WTC11 (cell line): ENCODE results near the gene CNN2. TPM values are rescaled to one million over a fixed set of nuclear protein-coding genes. Genes with fewer than 3 reads are reported as not detected.

Experiments used
- ATAC-seq: fragments of 200-7000 bp; cut with Tn5 transposase; 2 replicates; pipeline ENCODE4 v1.10.0; 2021; ENCODE audit warnings: mild to moderate bottlenecking, moderate library complexity
- CTCF ChIA-PET: fragments of 300-600 bp; sonication (Branson Sonifier 250); formaldehyde crosslinking; loops from one replicate; lab custom pipeline; 2021; ENCODE audit warnings: antibody characterized with exemption; lab: Charles Lee
- POLR2A ChIA-PET: fragments of 350-600 bp; sonication (Branson Sonifier 250); formaldehyde crosslinking; loops from one replicate; lab custom pipeline; 2021; ENCODE audit warnings: antibody characterized with exemption; lab: Charles Lee
- DNase-seq: peaks from one replicate; pipeline ENCODE4 v3.0.0; 2021; ENCODE audit warnings: low spot score
- H3K27ac Mint-ChIP-seq: 2 replicates; pipeline ENCODE4 v1.8.0; 2021; ENCODE audit warnings: mixed read lengths
- H3K27me3 Mint-ChIP-seq: 2 replicates; pipeline ENCODE4 v1.8.0; 2021; ENCODE audit warnings: low read depth, mild to moderate bottlenecking, moderate library complexity, mixed read lengths
- H3K36me3 Mint-ChIP-seq: 2 replicates; pipeline ENCODE4 v1.8.0; 2021; ENCODE audit warnings: mixed read lengths
- H3K4me1 Mint-ChIP-seq: 2 replicates; pipeline ENCODE4 v1.8.0; 2022; ENCODE audit warnings: mixed read lengths
- H3K4me3 Mint-ChIP-seq: 2 replicates; pipeline ENCODE4 v1.8.0; 2021; ENCODE audit warnings: mild to moderate bottlenecking, moderate library complexity, mixed read lengths
- H3K9me3 Mint-ChIP-seq: 2 replicates; pipeline ENCODE4 v1.8.0; 2021; ENCODE audit warnings: mixed read lengths
- CBFB ChIP-seq: sonication (generic); formaldehyde crosslinking; IDR thresholded peaks from 2 replicates; pipeline ENCODE4 v1.8.1; 2022; ENCODE audit warnings: mild to moderate bottlenecking, low read depth, missing genetic modification reagents
- E2F1 ChIP-seq: sonication (generic); formaldehyde crosslinking; IDR thresholded peaks from 2 replicates; pipeline ENCODE4 v1.8.0; 2022; ENCODE audit warnings: mild to moderate bottlenecking, missing genetic modification reagents
- FOXP4 ChIP-seq: sonication (generic); formaldehyde crosslinking; IDR thresholded peaks from 2 replicates; pipeline ENCODE4 v1.8.0; 2022; ENCODE audit warnings: mild to moderate bottlenecking, missing genetic modification reagents
- JUN ChIP-seq: sonication (generic); formaldehyde crosslinking; IDR thresholded peaks from 2 replicates; pipeline ENCODE4 v1.8.0; 2023; ENCODE audit warnings: mild to moderate bottlenecking, missing genetic modification reagents
- NR1H2 ChIP-seq: sonication (generic); formaldehyde crosslinking; IDR thresholded peaks from 2 replicates; pipeline ENCODE4 v1.9.0; 2021; ENCODE audit warnings: mild to moderate bottlenecking, moderate library complexity, missing genetic modification reagents
- PRRX2 ChIP-seq: fragments of 250-450 bp; sonication (Bioruptor Pico); IDR thresholded peaks from 2 replicates; pipeline ENCODE4 v1.8.0; 2021; ENCODE audit warnings: mild to moderate bottlenecking
- SMAD4 ChIP-seq: sonication (generic); formaldehyde crosslinking; IDR thresholded peaks from 2 replicates; pipeline ENCODE4 v1.8.0; 2022; ENCODE audit warnings: mild to moderate bottlenecking, missing genetic modification reagents
- SP1 ChIP-seq: sonication (generic); formaldehyde crosslinking; conservative IDR thresholded peaks from 2 replicates; pipeline ENCODE4 v1.8.1; 2022; ENCODE audit warnings: missing genetic modification reagents
- TEAD1 ChIP-seq: sonication (generic); formaldehyde crosslinking; IDR thresholded peaks from 2 replicates; pipeline ENCODE4 v1.8.0; 2022; ENCODE audit warnings: mild to moderate bottlenecking, missing genetic modification reagents
- ZBTB21 ChIP-seq: sonication (generic); formaldehyde crosslinking; IDR thresholded peaks from 2 replicates; pipeline ENCODE4 v1.8.1; 2023; ENCODE audit warnings: mild to moderate bottlenecking, missing genetic modification reagents, borderline replicate concordance
- ZNF281 ChIP-seq: sonication (generic); formaldehyde crosslinking; IDR thresholded peaks from 2 replicates; pipeline ENCODE4 v1.8.0; 2023; ENCODE audit warnings: mild to moderate bottlenecking, missing genetic modification reagents
- ZNF396 ChIP-seq: fragments of 250-450 bp; sonication (Bioruptor Pico); IDR thresholded peaks from 2 replicates; pipeline ENCODE4 v1.8.0; 2021; ENCODE audit warnings: mild to moderate bottlenecking, moderate library complexity, borderline replicate concordance
- ZNF416 ChIP-seq: fragments of 250-450 bp; sonication (Bioruptor Pico); IDR thresholded peaks from 2 replicates; pipeline ENCODE4 v1.9.0; 2021; ENCODE audit warnings: mild to moderate bottlenecking, inconsistent platforms
- total RNA-seq: library from RNA; stranded (reverse); gene quantifications from 3 replicates; pipeline ENCODE4 v1.2.3, GENCODE V29; 2021
- TF ChIP-seq, protein P1 (sequence below): sonication (generic); formaldehyde crosslinking; IDR thresholded peaks from 2 replicates; pipeline ENCODE4 v1.8.0; 2022; ENCODE audit warnings: mild to moderate bottlenecking, missing genetic modification reagents
- TF ChIP-seq, protein P2 (sequence below): fragments of 250-450 bp; sonication (Bioruptor Pico); IDR thresholded peaks from 2 replicates; pipeline ENCODE4 v1.9.0; 2021; ENCODE audit warnings: moderate library complexity, mild to moderate bottlenecking, inconsistent platforms, borderline replicate concordance
- TF ChIP-seq, protein P3 (sequence below): sonication (generic); formaldehyde crosslinking; conservative IDR thresholded peaks from 2 replicates; pipeline ENCODE4 v1.8.1; 2023; ENCODE audit warnings: mild to moderate bottlenecking, low read depth, missing genetic modification reagents, moderate library complexity

The CNN2 gene
- total RNA-seq, 1 experiment from 2014 or later, result 390 TPM

- TF ChIP-seq FOXP4 (CRISPR knock-in tag) (no peak), ZNF396 (CRISPR knock-in tag) (no peak), NR1H2 (CRISPR knock-in tag) (no peak)
Measured at GRCh38 chr19:1037621-1038064, 11.2 kb downstream of the CNN2 start (continued).

DNA sequence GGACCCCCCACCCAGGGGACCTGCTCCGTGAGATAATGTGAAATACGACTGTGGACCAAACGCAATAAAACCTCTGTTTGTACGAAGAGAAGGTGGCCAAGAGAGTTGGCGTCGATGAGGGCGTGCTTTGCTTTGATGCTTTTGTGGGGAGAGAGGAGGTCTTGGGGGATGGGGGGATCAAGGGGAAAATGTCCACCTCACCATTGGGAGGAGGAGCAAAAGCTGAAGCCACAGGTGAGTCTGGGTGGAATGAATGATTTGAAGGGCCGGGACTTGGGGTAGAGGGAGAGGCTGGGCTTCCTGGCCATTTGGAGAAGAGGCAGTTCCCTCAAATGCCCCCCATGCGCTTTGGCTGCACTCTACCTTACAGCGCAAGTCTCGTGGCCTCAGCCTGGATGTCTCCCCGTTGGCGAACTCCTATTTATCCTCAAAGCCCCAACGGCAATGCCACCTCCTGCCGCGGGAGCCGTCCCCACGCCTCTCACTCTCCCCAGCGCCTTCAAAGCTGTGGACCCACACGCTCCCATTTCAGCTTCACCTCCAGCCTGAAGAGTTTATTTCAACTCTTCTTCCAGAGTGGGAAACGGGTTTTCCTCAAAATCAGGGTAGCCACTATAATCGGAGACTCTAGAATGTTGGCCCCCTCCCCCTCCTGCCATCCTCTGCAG is 12.7 kb downstream of the CNN2 start:
- Mint-ChIP-seq H3K9me3 (no peaks in the 10 kb centered on the region), H3K4me1 (peaks cover 12% of the 10 kb centered on the region), H3K4me3 (peak overlapping the region; percentile 84), H3K27me3 (no peaks in the 10 kb centered on the region), H3K36me3 (peaks cover 28% of the 10 kb centered on the region), H3K27ac (peak overlapping the region; percentile 90)
- no peak for DNase-seq
- no peak for TF ChIP-seq ZNF416 (CRISPR knock-in tag)
- ChIA-PET CTCF (interaction anchor here (0.5 to 3.4 kb wide), 12 partner anchors 10 to 182 kb away, joined by 3 to 29 read pairs (median 5); partner anchors contain the start of genes ARHGAP45 and CNN2), POLR2A (interaction anchor here (0.5 to 3.2 kb wide), 9 partner anchors 7 to 179 kb away, joined by 3 to 70 read pairs (median 4); partner anchors contain the start of genes ARHGAP45, CNN2 and RNU6-2)
- ATAC-seq, result no peak

DNA sequence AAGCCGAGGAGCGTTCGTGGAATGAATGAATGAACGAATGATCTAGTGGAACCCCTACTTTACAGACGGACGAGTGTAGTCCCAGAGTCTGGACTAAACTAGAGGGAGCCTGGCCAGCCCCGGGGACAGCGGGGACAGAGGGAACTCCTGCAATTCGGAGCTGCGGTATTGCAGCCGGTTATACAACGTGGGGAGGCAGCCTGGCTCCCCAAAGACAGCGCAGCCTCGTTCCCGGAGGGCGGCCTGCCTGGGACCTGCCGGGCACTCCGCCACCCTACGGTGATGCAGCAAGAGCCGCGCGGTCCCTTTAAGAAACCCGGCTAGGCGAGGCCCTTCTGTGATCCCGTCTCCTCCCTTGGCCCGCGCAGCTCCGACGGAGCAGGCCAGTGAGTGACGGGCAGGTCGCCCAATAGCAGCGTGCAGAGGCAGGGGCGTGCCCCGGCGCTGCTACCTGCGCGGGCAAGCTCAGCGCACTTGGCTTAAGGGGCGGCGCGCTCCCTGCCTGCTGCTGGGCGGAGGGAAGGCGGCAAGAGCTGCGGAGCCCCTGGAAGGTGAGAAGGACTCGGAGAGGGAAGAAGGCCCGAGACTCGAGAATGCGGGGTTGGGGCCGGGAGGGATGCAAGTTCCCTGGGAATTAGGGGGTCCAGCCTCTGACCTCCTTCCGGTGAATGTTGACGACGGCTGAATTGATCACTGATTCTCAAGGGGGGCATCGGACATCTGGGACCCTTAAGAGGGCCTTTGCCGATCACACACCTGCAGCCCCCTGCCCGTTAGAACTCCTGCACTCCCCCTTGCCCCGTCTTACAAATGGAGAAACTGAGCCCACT is 13.5 kb downstream of the CNN2 start, which contains the start of gene ABCA7:
Gene ABCA7 (plus strand): TSS at position 462 of the 830 bp plus-strand sequence. CDS start 1,255 bp downstream, outside the sequence.
- DNase-seq (peak; percentile 100), ATAC-seq (peak; percentile 84)
- H3K36me3 Mint-ChIP-seq, result peaks cover 28% of the 10 kb centered on the region
- peak within 1 kb of the TSS; percentile 84 for H3K4me3 Mint-ChIP-seq
- peaks cover 12% of the 10 kb centered on the region for H3K4me1 Mint-ChIP-seq
- no peaks in the 10 kb centered on the region for H3K9me3 Mint-ChIP-seq
- H3K27ac Mint-ChIP-seq, result peak within 1 kb of the TSS; percentile 90
- no peaks in the 10 kb centered on the region for H3K27me3 Mint-ChIP-seq
- ChIA-PET CTCF (interaction anchor here (0.5 to 3.4 kb wide), 13 partner anchors 9 to 181 kb away, joined by 3 to 29 read pairs (median 4); partner anchors contain the start of genes ARHGAP45 and CNN2), POLR2A (interaction anchor here (0.5 to 3.2 kb wide), 11 partner anchors 8 to 178 kb away, joined by 3 to 70 read pairs (median 4); partner anchors contain the start of genes ARHGAP45, CNN2 and RNU6-2)
- TF ChIP-seq SMAD4 (CRISPR knock-in tag), result no peak
- TF ChIP-seq, protein P1, sequence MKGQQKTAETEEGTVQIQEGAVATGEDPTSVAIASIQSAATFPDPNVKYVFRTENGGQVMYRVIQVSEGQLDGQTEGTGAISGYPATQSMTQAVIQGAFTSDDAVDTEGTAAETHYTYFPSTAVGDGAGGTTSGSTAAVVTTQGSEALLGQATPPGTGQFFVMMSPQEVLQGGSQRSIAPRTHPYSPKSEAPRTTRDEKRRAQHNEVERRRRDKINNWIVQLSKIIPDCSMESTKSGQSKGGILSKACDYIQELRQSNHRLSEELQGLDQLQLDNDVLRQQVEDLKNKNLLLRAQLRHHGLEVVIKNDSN (CRISPR knock-in tag), result peak; percentile 57; the same call in 1 of the 2 replicates
- TF ChIP-seq, protein P2, sequence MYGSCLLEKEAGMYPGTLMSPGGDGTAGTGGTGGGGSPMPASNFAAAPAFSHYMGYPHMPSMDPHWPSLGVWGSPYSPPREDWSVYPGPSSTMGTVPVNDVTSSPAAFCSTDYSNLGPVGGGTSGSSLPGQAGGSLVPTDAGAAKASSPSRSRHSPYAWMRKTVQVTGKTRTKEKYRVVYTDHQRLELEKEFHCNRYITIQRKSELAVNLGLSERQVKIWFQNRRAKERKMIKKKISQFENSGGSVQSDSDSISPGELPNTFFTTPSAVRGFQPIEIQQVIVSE (CRISPR knock-in tag), result 0 out of 2 replicates have a peak, but pooled peaks have one; percentile 20
- TF ChIP-seq, protein P3, sequence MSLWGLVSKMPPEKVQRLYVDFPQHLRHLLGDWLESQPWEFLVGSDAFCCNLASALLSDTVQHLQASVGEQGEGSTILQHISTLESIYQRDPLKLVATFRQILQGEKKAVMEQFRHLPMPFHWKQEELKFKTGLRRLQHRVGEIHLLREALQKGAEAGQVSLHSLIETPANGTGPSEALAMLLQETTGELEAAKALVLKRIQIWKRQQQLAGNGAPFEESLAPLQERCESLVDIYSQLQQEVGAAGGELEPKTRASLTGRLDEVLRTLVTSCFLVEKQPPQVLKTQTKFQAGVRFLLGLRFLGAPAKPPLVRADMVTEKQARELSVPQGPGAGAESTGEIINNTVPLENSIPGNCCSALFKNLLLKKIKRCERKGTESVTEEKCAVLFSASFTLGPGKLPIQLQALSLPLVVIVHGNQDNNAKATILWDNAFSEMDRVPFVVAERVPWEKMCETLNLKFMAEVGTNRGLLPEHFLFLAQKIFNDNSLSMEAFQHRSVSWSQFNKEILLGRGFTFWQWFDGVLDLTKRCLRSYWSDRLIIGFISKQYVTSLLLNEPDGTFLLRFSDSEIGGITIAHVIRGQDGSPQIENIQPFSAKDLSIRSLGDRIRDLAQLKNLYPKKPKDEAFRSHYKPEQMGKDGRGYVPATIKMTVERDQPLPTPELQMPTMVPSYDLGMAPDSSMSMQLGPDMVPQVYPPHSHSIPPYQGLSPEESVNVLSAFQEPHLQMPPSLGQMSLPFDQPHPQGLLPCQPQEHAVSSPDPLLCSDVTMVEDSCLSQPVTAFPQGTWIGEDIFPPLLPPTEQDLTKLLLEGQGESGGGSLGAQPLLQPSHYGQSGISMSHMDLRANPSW (CRISPR knock-in tag), result no peak
- no peak for TF ChIP-seq E2F1 (CRISPR knock-in tag)
- TF ChIP-seq ZBTB21, result no peak
- no peak for TF ChIP-seq JUN (CRISPR knock-in tag)
- peak; percentile 13; the same call in 1 of the 2 replicates for TF ChIP-seq TEAD1 (CRISPR knock-in tag)
- TF ChIP-seq ZNF281, result no peak
- TF ChIP-seq CBFB (CRISPR knock-in tag), result no peak
- peak; percentile 90 for TF ChIP-seq PRRX2 (CRISPR knock-in tag)
- peak; percentile 99 for TF ChIP-seq SP1
